ENCODE results near the gene ALPG.
A peak's percentile ranks its signal among the peaks of the same experiment; 100 is the strongest.
"Not testable (repeated sequence)": the region's sequence is repeated elsewhere in the genome, so short reads cannot be mapped to it uniquely, and the experiment has no call there.

Gene ALPG

DNA sequence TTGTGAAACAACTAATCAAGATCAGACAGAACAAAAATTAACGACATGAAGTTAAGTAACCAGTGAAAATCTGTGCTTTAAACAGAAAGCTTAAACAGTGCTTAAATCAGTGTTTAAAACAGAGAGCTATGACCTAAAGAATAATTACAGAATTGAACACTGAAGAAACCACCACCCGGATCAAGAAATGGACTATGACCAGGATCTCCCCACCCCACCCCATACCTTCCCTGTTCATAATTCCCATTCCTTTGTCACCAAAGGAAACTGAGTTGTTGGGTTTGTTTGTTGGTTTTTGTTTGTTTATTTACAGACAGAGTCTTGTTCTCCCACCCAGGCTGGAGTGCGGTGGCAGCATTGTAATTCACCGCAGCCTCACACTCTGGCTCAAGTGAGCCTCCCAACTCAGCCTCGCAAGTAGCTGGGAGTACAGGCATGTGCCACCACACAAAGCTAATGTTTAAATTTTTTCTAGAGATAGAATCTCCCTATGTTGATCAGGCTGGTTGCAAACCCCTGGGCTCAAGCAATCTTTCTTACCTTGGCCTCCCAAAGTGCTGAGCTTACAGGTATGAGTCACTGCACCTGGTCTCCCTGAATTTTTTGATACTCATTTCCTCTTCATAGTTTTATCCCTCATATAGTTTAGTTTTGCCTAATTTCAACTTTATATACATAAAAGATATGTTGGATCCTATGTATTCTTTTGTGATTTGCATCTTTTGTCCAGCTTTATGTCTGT is 8.2 kb upstream of the ALPG start:
- DNase-seq: no peak

GRCh38 chr2:232400256-232401015 is 6.2 kb upstream of the ALPG start:
- no peak for DNase-seq

DNA sequence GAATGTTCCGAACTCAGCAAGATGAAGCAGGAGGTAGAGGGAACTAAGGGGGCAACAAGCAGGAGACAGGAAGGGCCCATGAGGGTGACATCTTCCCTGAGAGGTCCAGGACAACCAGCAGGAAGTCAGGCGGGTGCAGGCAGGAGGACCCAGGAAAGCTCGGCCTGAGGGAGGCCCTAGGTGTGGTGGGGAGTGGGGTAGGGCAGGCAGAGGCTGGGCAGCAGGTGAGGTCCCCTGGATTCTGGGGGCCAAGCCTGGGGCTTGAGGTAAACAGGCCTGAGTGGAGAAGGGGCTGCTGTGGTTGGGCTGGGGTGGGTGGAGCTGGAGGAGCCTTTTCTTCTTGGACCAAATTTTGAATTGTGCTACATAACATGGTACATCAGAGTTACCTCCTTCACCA is 4.1 kb upstream of the ALPG start:
- no peak for DNase-seq

DNA sequence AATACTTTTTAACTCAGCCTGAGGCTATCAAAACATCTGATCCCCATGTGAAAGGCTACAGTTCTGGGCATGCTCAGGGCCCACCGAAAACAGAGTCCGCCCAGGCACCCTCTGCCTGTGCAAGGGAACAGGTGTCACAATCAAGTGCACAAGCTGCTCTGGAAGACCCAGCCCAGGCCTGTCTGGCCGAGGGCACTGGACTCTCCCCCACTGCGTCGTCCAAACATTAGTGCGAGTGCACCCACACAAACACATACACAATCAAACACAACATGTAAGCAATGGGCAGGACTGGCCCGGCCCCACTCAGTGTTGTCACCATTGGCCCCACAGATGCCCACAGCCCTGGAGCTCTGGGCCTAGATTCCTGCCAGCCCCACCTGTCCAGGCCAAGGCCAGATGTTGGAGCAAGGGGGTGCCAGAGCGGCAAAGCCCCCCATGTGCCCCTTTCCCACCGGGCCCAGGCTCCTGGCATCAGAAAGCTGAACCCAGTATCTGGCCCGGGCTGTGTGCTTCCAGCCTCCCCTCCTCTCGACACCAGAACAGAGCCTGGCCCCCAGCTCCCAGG is 617 bp upstream of the ALPG start:
- DNase-seq: no peak

DNA sequence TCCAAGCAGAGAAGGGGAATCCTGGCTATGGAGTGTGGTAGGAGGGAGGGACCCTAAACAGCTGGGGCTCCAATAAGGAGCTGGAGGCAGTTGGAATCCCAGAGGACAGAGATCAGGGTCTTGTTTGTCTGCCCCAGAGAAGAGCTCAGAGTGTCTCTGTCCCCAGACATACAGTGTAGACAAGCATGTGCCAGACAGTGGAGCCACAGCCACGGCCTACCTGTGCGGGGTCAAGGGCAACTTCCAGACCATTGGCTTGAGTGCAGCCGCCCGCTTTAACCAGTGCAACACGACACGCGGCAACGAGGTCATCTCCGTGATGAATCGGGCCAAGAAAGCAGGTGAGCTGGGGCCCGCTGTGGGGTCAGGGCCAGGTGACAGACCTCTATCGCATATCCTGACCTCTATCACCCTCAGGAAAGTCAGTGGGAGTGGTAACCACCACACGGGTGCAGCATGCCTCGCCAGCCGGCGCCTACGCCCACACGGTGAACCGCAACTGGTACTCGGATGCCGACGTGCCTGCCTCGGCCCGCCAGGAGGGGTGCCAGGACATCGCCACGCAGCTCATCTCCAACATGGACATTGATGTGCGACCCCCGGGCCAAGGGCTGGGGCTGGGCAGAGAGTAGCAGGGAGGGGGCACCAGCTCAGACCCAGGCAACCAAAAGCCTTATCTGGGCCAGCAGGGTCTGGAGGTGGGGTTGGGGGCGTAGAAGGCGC is 945 bp downstream of the ALPG start:
- DNase-seq: not testable (repeated sequence)

GRCh38 chr2:232408269-232408668 is 1.6 kb downstream of the ALPG start:
- not testable (repeated sequence) for DNase-seq

GRCh38 chr2:232409617-232410016 is 3.0 kb downstream of the ALPG start:
- not testable (repeated sequence) for DNase-seq

DNA sequence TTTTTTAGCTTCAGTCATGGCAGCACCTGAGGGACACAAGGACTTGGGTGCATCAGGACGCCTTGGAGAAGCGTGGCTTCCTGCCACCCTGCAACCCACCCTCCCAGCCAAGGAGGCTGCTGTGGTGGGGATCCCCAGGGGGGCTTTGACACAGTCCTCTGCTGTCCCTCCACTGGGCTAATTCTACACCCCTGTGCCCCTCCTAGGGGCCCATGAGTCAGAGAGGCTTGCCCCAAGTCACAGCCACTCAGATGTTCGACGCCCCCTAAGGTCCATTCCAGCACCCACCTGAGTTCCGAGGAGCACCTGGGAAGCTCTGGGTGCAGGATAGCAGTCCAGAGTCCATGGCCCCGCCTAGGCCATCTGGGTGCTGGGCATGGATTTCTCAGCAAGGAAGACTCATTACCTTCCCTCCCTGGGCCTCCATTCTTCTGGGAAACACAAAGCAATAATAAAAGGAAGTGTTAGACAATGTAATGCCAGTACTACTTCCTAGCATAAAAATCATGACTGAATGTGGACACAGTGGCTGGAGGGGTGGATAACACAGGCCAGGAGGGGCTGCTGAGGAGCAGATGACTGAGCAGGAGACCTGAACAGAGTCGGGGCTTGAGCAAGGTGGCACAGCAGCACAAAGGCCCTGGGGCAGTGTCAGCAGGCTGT is 3.7 kb downstream of the ALPG start:
- no peak for DNase-seq

DNA sequence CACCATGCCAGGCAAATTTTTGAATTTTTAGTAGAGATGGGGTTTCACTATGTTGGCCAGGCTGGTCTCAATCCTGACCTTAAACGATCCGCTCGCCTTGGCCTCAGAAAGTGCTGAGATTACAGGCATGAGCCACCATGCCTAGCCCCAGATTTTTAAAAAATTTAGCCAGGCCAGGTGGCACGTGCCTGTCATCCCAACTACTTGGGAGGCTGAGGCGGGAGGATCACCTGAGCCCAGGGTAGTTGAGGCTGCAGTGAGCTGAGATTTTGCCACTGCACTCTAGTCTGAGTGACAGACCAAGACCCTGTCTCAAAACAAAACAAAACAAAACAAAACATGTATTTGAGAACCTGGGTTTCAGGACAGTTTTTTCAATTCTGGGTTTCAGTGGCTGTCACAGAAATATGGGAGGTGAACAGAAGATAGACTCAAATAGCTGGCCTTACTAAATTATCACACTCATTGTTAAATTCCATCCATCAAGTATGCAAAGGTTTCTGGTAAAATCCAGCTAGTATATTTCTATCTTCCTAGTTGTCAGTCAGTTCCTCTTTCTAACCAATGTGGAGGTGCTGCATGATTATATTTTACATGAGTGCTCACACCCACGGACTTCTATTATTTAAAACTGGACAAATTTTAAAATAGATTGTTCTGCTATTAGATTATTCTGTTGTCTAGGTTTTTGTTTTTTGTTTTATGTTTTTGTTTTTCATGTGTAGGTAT is 5.4 kb downstream of the ALPG start:
- DNase-seq: no peak

GRCh38 chr2:232412986-232413385 is 6.3 kb downstream of the ALPG start:
- no peak for DNase-seq

- no peak for DNase-seq
Observed at GRCh38 chr2:232415138-232415690, 8.6 kb downstream of the ALPG start.

- DNase-seq: no peak
Observed at GRCh38 chr2:232415736-232416520, 9.3 kb downstream of the ALPG start.

DNA sequence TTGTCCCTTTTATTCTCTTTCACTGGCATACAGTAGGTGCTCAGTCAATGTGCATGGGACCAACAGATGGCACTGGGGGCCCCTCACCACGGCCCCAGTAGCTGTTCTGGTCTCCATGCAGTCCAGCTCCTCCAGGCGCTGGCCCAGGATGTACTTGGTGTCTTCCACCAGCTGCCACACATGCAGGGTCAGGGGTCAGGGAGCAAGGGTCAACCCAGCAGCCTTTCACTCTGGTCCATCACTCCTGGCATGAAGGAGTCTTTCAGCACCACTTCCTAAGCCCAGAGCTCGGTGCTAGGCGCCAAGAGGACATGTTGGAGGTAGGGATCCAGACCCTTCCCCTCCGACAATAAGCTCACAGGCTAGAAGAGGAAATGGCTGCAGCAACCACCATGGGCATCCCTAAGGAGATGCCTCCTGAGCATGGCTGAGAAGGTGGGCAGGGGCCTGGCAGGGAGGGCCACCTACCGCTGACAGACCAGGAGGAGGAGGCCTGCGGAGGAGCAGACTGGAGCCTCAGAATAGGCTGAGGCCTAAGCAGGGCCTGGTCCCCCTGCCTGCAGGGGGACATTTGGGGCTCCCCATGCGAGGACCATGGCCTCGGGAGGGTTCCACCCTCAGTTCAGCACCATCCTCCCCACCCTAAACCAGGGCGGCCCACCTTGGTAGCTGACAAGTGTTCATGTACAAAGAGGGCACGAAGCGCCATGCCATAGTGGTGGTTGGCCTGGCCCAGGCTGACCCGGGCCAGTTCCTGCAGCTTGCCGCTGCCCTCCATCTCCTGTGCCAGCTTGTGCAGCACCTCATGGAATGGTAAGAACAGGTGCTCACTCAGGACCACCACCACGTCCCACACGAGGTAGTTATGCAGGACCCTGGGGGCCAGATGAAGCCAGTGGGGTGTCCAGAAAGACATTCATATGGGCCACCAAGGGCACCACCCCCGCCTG is 10.2 kb downstream of the ALPG start:
- no peak for DNase-seq

DNA sequence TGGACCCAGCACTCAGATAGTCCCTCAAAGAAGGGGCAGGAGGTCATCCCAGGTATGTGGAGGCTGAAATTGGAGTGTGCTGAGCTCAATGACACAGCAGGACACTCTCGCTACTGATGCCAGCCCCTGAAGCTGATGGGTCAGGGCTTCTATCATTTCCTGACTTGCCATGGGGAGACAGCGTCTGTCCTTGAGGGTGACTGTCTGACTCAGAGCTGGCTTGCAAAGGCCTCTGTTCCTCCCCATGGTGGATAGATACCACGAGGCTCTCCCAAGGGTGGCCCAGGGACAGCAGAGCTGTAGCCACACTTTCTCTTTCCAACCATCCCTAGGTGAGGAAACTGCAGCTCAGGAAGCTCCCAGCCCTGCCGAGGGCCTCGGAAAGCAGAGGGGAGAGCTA is 10.8 kb downstream of the ALPG start:
- no peak for DNase-seq

GRCh38 chr2:232418056-232418455 is 11.4 kb downstream of the ALPG start:
- no peak for DNase-seq

DNA sequence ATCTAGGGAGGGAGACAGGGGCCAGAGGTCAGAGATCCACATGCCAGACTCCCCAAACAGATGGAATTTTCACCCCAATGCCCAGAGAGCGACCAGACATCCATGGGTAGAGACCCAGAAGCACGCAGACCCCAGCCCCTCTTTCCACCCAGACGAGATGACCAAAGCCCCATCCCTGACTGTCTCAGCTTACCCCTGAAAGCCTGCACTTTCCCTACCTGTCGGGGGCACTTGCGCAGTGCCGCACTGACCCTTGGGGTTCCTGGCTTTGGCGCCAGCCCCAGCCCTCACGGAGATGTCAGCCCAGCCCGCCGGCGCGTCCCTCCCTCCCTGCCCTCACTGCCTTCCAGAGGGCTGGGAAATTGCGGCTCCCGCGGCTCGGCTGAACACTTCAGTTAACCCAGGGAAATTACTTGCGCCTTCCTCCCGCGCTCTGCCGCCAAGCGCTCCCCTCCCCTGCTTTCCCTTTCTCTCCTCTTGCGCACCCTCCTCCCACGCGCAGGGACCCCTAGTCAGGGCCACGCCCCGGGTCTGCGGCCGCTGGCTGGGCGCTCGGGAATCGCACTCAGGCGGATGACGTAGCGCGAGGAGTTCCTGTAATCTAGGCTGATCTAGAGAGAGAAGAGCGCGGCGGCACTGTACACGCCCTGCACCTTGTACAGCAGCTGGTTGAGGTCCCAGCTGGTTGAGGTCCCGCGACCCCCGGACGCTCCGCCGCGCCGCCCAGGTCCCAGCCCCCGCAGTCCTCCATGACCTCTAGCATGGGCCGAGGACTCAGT is 12.0 kb downstream of the ALPG start:
- peak; percentile 4 for DNase-seq

DNA sequence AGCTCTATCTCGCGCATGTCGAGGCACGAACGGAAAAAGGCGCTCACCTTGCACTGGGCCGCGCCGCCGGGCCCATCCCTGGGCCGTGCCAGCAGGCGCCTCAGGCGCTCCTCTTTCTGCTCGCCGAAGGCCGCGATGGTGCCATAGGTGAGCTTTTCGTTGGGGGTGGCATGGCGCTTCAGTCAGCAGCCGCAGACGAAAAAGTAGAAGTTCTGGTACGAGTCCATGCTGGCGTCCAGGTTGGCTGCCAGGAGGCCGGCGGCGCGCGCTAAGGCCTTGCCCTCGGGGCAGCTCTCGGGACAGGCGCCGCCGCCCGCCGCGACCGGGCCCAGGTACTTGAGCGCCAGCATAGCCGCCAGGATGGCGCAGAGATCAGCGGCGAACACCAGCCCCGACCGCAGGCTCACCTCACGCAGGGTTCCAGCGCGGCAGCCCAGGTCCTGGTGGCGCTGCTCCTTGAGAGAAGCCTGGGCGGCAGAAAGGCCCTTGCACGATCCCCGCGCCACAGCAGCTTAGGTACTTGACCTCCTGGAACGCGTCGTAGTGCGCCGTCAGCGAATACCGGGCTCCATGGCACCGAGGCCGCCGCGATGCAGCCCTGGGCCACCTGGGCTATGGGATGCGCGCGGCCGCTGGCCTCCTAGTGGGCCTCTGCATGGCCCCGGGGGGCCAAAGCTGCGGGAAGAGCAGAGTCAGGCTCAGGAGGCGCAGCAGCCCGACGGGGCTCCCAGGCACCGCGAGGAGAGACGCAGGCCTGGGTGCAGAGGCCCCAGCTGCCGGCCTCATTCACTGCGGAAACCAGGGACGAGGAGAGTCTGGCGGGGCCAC is 12.8 kb downstream of the ALPG start:
- DNase-seq: no peak

- DNase-seq: no peak
Observed at GRCh38 chr2:232420073-232420454, 13.4 kb downstream of the ALPG start.

Data from fibroblast of upper back skin (primary cell).